Neural progenitor cell (in vitro differentiated cells): Measurements from ENCODE around the gene PARD6A. TPM values are rescaled to one million over a fixed set of nuclear protein-coding genes. Genes with fewer than 3 reads are reported as not detected.

Source experiments
- DNase-seq: peaks from one replicate; pipeline ENCODE4 v3.0.0-alpha.2; 2016; ENCODE audit warnings: low spot score
- H2AFZ ChIP-seq: fragments of 200-600 bp; sonication (generic); replicated peaks from 2 replicates; pipeline ENCODE4 v1.6.1; 2016; ENCODE audit warnings: antibody characterized with exemption
- H3F3A ChIP-seq: fragments of 200-600 bp; sonication (generic); 2 replicates; pipeline ENCODE4 v1.6.1; 2016; ENCODE audit warnings: antibody characterized with exemption, low read depth
- H3K27ac ChIP-seq: fragments of 200-600 bp; sonication (generic); 2 replicates; pipeline ENCODE4 v1.5.1; 2016; ENCODE audit warnings: mild to moderate bottlenecking
- H3K27me3 ChIP-seq: fragments of 200-600 bp; sonication (generic); 2 replicates; pipeline ENCODE4 v1.6.1; 2016; ENCODE audit warnings: mild to moderate bottlenecking, moderate library complexity
- H3K36me3 ChIP-seq: fragments of 200-600 bp; sonication (generic); 2 replicates; pipeline ENCODE4 v1.5.1; 2016
- H3K4me1 ChIP-seq: fragments of 200-600 bp; sonication (generic); 2 replicates; pipeline ENCODE4 v1.6.1; 2016; ENCODE audit warnings: mixed run types
- H3K4me2 ChIP-seq: fragments of 200-600 bp; sonication (generic); 2 replicates; pipeline ENCODE4 v1.6.1; 2016
- H3K4me3 ChIP-seq: fragments of 200-600 bp; sonication (generic); 2 replicates; pipeline ENCODE4 v1.5.1; 2016
- H3K79me2 ChIP-seq: fragments of 200-600 bp; sonication (generic); 2 replicates; pipeline ENCODE4 v1.6.1; 2016; ENCODE audit warnings: low read depth
- H3K9ac ChIP-seq: fragments of 200-600 bp; sonication (generic); 2 replicates; pipeline ENCODE4 v1.6.1; 2016
- H3K9me3 ChIP-seq: fragments of 200-600 bp; sonication (generic); 2 replicates; pipeline ENCODE4 v1.5.1; 2016; ENCODE audit warnings: low read depth
- H4K20me1 ChIP-seq: fragments of 200-600 bp; sonication (generic); 2 replicates; pipeline ENCODE4 v1.6.1; 2016; ENCODE audit warnings: low read depth
- H3K27ac Mint-ChIP-seq: 3 replicates; pipeline ENCODE4 v1.8.0; 2021; ENCODE audit warnings: mixed read lengths
- H3K27me3 Mint-ChIP-seq: 2 replicates; pipeline ENCODE4 v1.8.0; 2022; ENCODE audit warnings: low read depth, mild to moderate bottlenecking, inconsistent platforms, moderate library complexity, mixed read lengths; ENCODE audit not compliant: insufficient read depth
- H3K36me3 Mint-ChIP-seq: 3 replicates; pipeline ENCODE4 v1.8.0; 2021; ENCODE audit warnings: mixed read lengths
- H3K4me1 Mint-ChIP-seq: 3 replicates; pipeline ENCODE4 v1.8.0; 2021; ENCODE audit warnings: mixed read lengths
- H3K4me3 Mint-ChIP-seq: 3 replicates; pipeline ENCODE4 v1.8.0; 2021; ENCODE audit warnings: mild to moderate bottlenecking, moderate library complexity, mixed read lengths
- H3K9me3 Mint-ChIP-seq: 3 replicates; pipeline ENCODE4 v1.8.0; 2020; ENCODE audit warnings: mixed read lengths
- EZH2 ChIP-seq: fragments of 200-600 bp; sonication (generic); IDR thresholded peaks from 2 replicates; pipeline ENCODE4 v1.6.1; 2017; ENCODE audit warnings: antibody characterized with exemption, mild to moderate bottlenecking, moderate library complexity
- EZH2phosphoT487 ChIP-seq: fragments of 200-600 bp; sonication (generic); IDR thresholded peaks from 2 replicates; pipeline ENCODE4 v1.6.1; 2017; ENCODE audit warnings: antibody characterized with exemption
- total RNA-seq: library from RNA; depleted of rRNA; stranded (reverse); fragments of >200 nt; gene quantifications from 2 replicates; pipeline ENCODE4 v1.2.3, GENCODE V29; 2015; ENCODE audit warnings: low replicate concordance
- TF ChIP-seq, protein P1 (sequence below): fragments of 200-600 bp; sonication (generic); IDR thresholded peaks from 2 replicates; pipeline ENCODE4 v1.5.1; 2017; ENCODE audit warnings: antibody characterized with exemption, mild to moderate bottlenecking

Gene PARD6A
- total RNA-seq, 1 donor from 2014 or later = 2.7 TPM

GRCh38 chr16:67672739-67673662 is 12.2 kb downstream of the PARD6A start:
- H3F3A ChIP-seq = peaks cover 8% of the 10 kb centered on the region
- no peaks in the 10 kb centered on the region for H3K36me3 ChIP-seq
- H3K9ac ChIP-seq = no peak overlapping the region
- H3K27me3 Mint-ChIP-seq = peaks cover 4% of the 10 kb centered on the region
- H3K4me1 ChIP-seq = no peaks in the 10 kb centered on the region
- peak overlapping the region; percentile 20 for H3K4me3 Mint-ChIP-seq
- no peak overlapping the region for H3K4me3 ChIP-seq
- no peaks in the 10 kb centered on the region for H3K9me3 Mint-ChIP-seq
- H3K9me3 ChIP-seq = no peaks in the 10 kb centered on the region
- no peak overlapping the region for H2AFZ ChIP-seq
- H3K4me2 ChIP-seq = no peak overlapping the region
- H3K4me1 Mint-ChIP-seq = peaks cover 17% of the 10 kb centered on the region
- H4K20me1 ChIP-seq = peaks cover 5% of the 10 kb centered on the region
- H3K79me2 ChIP-seq = no peaks in the 10 kb centered on the region
- peaks cover 6% of the 10 kb centered on the region for H3K36me3 Mint-ChIP-seq
- no peak overlapping the region for H3K27ac ChIP-seq
- H3K27ac Mint-ChIP-seq = no peak overlapping the region
- DNase-seq = peak; percentile 80
- TF ChIP-seq, protein P1, sequence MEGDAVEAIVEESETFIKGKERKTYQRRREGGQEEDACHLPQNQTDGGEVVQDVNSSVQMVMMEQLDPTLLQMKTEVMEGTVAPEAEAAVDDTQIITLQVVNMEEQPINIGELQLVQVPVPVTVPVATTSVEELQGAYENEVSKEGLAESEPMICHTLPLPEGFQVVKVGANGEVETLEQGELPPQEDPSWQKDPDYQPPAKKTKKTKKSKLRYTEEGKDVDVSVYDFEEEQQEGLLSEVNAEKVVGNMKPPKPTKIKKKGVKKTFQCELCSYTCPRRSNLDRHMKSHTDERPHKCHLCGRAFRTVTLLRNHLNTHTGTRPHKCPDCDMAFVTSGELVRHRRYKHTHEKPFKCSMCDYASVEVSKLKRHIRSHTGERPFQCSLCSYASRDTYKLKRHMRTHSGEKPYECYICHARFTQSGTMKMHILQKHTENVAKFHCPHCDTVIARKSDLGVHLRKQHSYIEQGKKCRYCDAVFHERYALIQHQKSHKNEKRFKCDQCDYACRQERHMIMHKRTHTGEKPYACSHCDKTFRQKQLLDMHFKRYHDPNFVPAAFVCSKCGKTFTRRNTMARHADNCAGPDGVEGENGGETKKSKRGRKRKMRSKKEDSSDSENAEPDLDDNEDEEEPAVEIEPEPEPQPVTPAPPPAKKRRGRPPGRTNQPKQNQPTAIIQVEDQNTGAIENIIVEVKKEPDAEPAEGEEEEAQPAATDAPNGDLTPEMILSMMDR = peak; percentile 77
- no peak for TF ChIP-seq EZH2phosphoT487
- TF ChIP-seq EZH2 = no peak
- H3K27me3 ChIP-seq = no peaks in the 10 kb centered on the region

- Histone ChIP-seq H3F3A (no peaks in the 10 kb centered on the region), H3K79me2 (no peaks in the 10 kb centered on the region), H3K27ac (no peak overlapping the region), H3K27me3 (no peaks in the 10 kb centered on the region), H3K4me1 (no peaks in the 10 kb centered on the region), H4K20me1 (no peaks in the 10 kb centered on the region), H3K9me3 (no peaks in the 10 kb centered on the region), H3K4me2 (no peak overlapping the region), H2AFZ (no peak overlapping the region), H3K36me3 (no peaks in the 10 kb centered on the region), H3K4me3 (no peak overlapping the region), H3K9ac (no peak overlapping the region)
- DNase-seq = no peak
- peaks cover 12% of the 10 kb centered on the region for H3K4me1 Mint-ChIP-seq
- no peaks in the 10 kb centered on the region for H3K9me3 Mint-ChIP-seq
- peak overlapping the region; percentile 42 for H3K27ac Mint-ChIP-seq
- TF ChIP-seq EZH2phosphoT487 = no peak
- TF ChIP-seq EZH2 = no peak
- TF ChIP-seq, protein P1 = no peak
- peaks cover 6% of the 10 kb centered on the region for H3K36me3 Mint-ChIP-seq
- peaks cover 7% of the 10 kb centered on the region for H3K27me3 Mint-ChIP-seq
- H3K4me3 Mint-ChIP-seq = peak overlapping the region; percentile 59
Measured at GRCh38 chr16:67673712-67674580, 13.2 kb downstream of the PARD6A start.

GRCh38 chr16:67674851-67675578 is 14.3 kb downstream of the PARD6A start:
- no peak overlapping the region for H3K27ac ChIP-seq
- H3K79me2 ChIP-seq = no peaks in the 10 kb centered on the region
- H3F3A ChIP-seq = no peaks in the 10 kb centered on the region
- no peak for DNase-seq
- H4K20me1 ChIP-seq = no peaks in the 10 kb centered on the region
- H3K4me2 ChIP-seq = no peak overlapping the region
- TF ChIP-seq EZH2phosphoT487 (no peak), EZH2 (no peak)
- TF ChIP-seq, protein P1 = no peak
- H3K27ac Mint-ChIP-seq = no peak overlapping the region
- H3K4me1 ChIP-seq = no peaks in the 10 kb centered on the region
- H3K27me3 Mint-ChIP-seq = peaks cover 4% of the 10 kb centered on the region
- H3K9ac ChIP-seq = no peak overlapping the region
- H3K4me1 Mint-ChIP-seq = peaks cover 12% of the 10 kb centered on the region
- no peaks in the 10 kb centered on the region for H3K9me3 Mint-ChIP-seq
- H3K36me3 ChIP-seq = no peaks in the 10 kb centered on the region
- H3K36me3 Mint-ChIP-seq = peaks cover 6% of the 10 kb centered on the region
- no peak overlapping the region for H3K4me3 ChIP-seq
- H3K27me3 ChIP-seq = no peaks in the 10 kb centered on the region
- no peaks in the 10 kb centered on the region for H3K9me3 ChIP-seq
- no peak overlapping the region for H2AFZ ChIP-seq
- no peak overlapping the region for H3K4me3 Mint-ChIP-seq
